ENCODE measurements around the gene SERTAD2.

The SERTAD2 gene

DNA sequence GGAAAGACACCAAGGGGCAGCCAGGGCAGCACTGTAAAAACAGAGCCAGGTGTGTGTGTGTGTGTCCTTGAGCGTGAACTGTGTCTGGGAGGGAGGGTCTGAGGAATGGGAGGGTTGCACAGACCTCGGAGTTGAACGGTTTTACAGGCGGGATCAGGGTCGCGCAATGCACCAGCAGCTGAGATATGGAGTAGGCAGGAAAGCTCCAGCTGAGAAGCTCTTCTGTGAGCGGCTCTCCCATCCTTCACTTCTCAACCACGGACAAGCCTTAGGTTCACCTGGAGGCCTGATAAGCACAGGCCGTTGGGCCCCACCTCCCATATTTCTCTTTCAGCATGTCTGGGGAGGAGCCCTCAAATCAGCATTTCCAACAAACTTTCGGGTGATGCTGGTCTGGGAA, 12.1 kb downstream of the SERTAD2 start:
- no peak for DNase-seq (ENCODE audit: low read depth)
- TF ChIP-seq, protein P1, sequence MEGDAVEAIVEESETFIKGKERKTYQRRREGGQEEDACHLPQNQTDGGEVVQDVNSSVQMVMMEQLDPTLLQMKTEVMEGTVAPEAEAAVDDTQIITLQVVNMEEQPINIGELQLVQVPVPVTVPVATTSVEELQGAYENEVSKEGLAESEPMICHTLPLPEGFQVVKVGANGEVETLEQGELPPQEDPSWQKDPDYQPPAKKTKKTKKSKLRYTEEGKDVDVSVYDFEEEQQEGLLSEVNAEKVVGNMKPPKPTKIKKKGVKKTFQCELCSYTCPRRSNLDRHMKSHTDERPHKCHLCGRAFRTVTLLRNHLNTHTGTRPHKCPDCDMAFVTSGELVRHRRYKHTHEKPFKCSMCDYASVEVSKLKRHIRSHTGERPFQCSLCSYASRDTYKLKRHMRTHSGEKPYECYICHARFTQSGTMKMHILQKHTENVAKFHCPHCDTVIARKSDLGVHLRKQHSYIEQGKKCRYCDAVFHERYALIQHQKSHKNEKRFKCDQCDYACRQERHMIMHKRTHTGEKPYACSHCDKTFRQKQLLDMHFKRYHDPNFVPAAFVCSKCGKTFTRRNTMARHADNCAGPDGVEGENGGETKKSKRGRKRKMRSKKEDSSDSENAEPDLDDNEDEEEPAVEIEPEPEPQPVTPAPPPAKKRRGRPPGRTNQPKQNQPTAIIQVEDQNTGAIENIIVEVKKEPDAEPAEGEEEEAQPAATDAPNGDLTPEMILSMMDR (IDR thresholded peaks at IDR 0.05; ENCODE audit: insufficient read depth, low read depth, low read length, missing control alignments): no peak
- H3K4me3 ChIP-seq (ENCODE audit: low read depth, low read length): no peak overlapping the region

DNA sequence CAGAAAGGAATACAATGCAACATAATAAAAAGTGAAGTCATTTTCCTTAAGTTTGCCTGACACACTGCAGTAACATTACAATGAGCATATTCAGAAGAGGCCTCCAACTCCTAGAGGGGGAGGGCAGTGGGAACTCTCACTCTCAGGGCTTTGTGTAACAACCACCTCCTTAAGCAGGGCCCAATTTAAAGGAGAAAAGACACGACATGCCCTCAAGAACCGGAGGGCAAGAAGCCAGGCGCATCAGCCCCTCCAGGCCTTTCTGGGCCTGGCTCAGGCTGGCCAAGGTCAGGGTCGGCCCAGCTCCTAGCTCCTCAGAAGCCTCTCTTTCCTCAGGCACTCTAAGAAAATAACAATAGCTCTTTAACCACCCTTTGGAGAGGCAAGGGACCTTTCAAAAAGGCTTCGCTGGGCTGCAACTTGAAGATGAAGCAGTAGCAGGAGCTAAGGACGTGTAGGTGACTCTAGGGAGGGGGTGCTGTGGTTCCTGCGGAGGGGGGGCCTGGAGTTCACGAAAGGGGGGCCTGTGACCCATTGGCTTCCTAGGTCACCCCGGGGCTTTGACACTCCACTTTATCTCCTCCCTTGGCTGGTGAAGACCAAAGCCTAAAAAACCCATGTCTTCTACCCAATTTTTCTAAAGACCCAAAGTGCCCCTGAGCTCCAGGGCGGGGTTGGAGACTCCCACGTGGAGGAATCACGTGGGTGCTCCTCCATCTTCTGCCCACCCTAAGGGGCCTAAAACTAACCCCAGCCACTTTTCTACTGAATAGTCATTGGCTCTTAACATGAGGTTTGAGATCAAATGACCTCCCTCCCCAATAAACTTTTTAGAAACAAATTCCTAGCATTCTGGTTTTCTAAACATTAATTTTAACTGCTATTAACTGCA, 13.3 kb downstream of the SERTAD2 start:
- TF ChIP-seq, protein P1 (IDR thresholded peaks at IDR 0.05; ENCODE audit: insufficient read depth, low read depth, low read length, missing control alignments): no peak
- DNase-seq (ENCODE audit: low read depth): no peak
- no peak overlapping the region for H3K4me3 ChIP-seq (ENCODE audit: low read depth, low read length)

DNA sequence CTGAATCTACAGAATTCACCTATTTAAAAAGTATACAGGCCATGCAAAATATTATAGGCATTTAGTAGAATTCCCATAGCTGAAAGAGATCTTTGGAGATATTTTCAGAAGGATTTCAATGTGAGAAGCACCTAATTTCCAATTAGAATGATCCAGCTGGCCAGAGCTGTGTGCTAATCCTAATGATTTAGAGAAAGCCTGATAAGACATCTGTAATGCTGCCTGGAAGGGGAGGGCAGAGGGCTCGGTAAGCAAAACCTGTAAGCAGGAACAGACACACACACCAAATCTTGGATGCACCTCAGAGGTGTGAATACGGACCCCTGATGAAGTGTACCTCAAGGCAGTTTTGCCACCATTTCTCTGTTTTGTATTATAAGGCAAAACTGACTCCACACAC, 14.0 kb downstream of the SERTAD2 start:
- H3K4me3 ChIP-seq (ENCODE audit: low read depth, low read length): no peak overlapping the region
- DNase-seq (ENCODE audit: low read depth): no peak
- TF ChIP-seq, protein P1 (IDR thresholded peaks at IDR 0.05; ENCODE audit: insufficient read depth, low read depth, low read length, missing control alignments): no peak

DNA sequence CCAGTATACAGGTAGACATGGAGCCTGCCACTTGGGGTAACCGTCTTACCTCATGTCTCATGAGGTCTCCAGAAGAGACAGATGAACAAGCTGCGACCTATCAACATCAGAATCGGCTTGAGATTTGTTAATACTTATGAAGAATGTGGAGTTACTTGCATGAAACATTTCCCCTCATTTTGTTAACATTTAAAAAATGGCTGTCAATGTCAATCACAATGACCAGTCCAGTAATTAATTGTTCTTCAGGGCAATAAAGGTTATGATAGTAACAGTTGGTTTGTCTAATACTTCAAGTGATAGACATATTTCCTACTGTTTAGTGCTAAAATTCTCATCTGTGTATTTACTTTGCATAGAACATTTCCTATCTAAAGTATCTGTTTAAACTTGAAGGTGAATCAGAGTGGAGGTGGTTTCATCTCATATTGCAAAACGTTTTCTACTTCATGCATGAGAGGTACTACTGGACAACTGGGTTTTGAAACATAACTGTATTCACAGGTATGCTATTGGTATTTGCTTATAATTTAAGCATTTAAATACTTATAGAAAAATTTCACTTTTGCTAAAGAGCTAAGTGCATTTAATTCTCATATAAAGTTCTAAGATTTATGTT, 15.1 kb downstream of the SERTAD2 start:
- no peak overlapping the region for H3K4me3 ChIP-seq (ENCODE audit: low read depth, low read length)
- TF ChIP-seq, protein P1 (IDR thresholded peaks at IDR 0.05; ENCODE audit: insufficient read depth, low read depth, low read length, missing control alignments): no peak
- peak; percentile 29 for DNase-seq (ENCODE audit: low read depth)

DNA sequence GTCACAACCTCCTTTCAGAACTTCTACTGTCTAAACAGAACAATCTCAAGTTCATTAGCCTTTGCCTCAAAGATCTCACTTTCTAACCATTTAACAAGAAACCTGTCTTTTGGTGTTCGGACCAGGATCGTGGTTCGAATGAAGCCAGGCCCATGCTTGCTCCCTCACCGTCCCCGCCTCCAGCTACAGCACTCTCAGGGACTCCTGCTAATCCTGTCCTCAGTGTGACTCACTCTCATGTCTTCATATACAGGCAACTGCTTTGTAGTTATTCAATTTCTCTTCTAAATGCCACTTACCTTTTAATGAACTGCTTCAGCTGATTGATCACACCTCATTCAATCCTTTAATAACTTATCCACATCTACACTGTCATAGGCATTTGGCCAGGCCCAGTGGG, 15.8 kb downstream of the SERTAD2 start:
- peak overlapping the region; percentile 42 for H3K4me3 ChIP-seq (ENCODE audit: low read depth, low read length)
- DNase-seq (ENCODE audit: low read depth): no peak
- TF ChIP-seq, protein P1 (IDR thresholded peaks at IDR 0.05; ENCODE audit: insufficient read depth, low read depth, low read length, missing control alignments): no peak

DNA sequence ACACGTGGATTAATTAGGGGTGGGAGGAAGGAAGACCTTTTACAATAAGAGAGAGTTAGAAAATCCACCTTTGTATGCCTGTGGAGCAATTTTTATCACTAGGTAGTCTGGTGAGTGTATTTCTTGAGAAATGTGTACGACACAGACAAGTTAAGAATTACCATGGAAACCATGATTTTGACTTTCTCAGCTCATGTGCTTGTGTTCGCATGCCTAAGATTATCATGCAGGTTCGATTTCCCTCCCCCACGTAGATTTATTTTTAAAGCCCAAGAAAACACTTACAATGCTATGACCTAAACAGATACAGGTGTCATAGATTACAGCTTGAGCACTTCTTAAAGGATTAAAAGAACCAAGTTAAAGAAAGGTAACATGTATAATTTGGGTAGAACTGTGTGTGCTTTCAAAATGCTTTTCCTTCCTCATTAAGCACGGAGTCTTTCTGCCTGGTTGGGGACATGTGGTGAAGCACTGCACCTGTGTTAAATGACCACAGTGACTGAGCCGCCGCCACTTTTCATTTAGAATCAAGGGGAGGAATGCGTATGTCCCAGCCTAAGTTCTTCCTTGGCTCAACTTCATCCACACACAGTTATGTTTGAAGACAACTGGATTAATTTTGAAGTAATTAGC, 16.6 kb downstream of the SERTAD2 start:
- TF ChIP-seq, protein P1 (IDR thresholded peaks at IDR 0.05; ENCODE audit: insufficient read depth, low read depth, low read length, missing control alignments): no peak
- DNase-seq (ENCODE audit: low read depth): peak; percentile 80
- H3K4me3 ChIP-seq (ENCODE audit: low read depth, low read length): peak overlapping the region; percentile 42

Measured in GM12865 (cell line).